Left lung (tissue), 10 donors: Measurements from ENCODE around the gene WDR20. TPM values are rescaled to one million over a fixed set of nuclear protein-coding genes. Genes with fewer than 3 reads are reported as not detected.
"Not testable (repeated sequence)": the region's sequence is repeated elsewhere in the genome, so short reads cannot be mapped to it uniquely, and the experiment has no call there.

ENCODE experiments used
- ATAC-seq: fragments of 200-7000 bp; cut with Tn5 transposase; one replicate; pipeline ENCODE4 v1.9.1; 2020; ENCODE audit warnings: moderate library complexity
- DNase-seq, 4 donors: peaks; one replicate each; pipeline ENCODE4 v3.0.0-alpha.2; 2013 to 2020
- H3K27ac ChIP-seq, 2 donors: fragments of 200-600 bp; sonication (generic) in 1 of 2; one replicate each; pipeline versions ENCODE4 v1.5.0 to v1.8.0; 2020 to 2021
- H3K27me3 ChIP-seq, 2 donors: fragments of 200-600 bp; sonication (generic) in 1 of 2; one replicate each; pipeline versions ENCODE4 v1.5.0 to v1.8.0; 2020 to 2021
- H3K36me3 ChIP-seq, 2 donors: fragments of 200-600 bp; sonication (generic) in 1 of 2; one replicate each; pipeline versions ENCODE4 v1.5.0 to v1.8.0; 2020 to 2021
- H3K4me1 ChIP-seq, 2 donors: fragments of 200-600 bp; one replicate each; pipeline ENCODE4 v1.8.0; 2021
- H3K4me3 ChIP-seq, 2 donors: fragments of 200-600 bp; sonication (generic) in 1 of 2; one replicate each; pipeline versions ENCODE4 v1.5.0 to v1.8.0; 2020 to 2021; ENCODE audit warnings: mild to moderate bottlenecking in 1 of 2
- H3K9me3 ChIP-seq, 2 donors: fragments of 200-600 bp; sonication (generic) in 1 of 2; one replicate each; pipeline versions ENCODE4 v1.5.0 to v1.8.0; 2020 to 2021
- intact Hi-C, 2 donors: fragments of 100-400 bp; cut with DNase I; formaldehyde crosslinking; loops; one replicate each; pipeline versions ENCODE4 v1.11.2 to v1.14.2; 2022
- polyA plus RNA-seq, 6 donors: library from polyadenylated mRNA; unstranded; fragments of 120-200 nt; gene quantifications; one replicate each; pipeline ENCODE4 v1.2.1, GENCODE V29; 2013; ENCODE audit not compliant: insufficient read length in 6 of 6
- total RNA-seq, 2 donors: library from RNA; stranded (reverse); fragmentation: NEBNext Ultra II Directional; extraction: Animal tissue kit (Norgen Biotek cat#: 25700); gene quantifications; one replicate each; pipeline ENCODE4 v1.2.1, GENCODE V29; 2021
- TF ChIP-seq, protein P1 (sequence below), 2 donors: fragments of 200-600 bp; sonication (generic) in 1 of 2; IDR thresholded peaks; one replicate each; pipeline versions ENCODE4 v1.5.0 to v1.8.0; 2021; ENCODE audit warnings: antibody characterized with exemption in 2 of 2
- donor health status: DM: no; HTN: yes; CAD: no.
- donor health status: DM: no; HTN: no; CAD: no.

The WDR20 gene
- total and polyA plus RNA-seq, 8 donors, result 22.4 to 28.4 (median 26.2) TPM

DNA sequence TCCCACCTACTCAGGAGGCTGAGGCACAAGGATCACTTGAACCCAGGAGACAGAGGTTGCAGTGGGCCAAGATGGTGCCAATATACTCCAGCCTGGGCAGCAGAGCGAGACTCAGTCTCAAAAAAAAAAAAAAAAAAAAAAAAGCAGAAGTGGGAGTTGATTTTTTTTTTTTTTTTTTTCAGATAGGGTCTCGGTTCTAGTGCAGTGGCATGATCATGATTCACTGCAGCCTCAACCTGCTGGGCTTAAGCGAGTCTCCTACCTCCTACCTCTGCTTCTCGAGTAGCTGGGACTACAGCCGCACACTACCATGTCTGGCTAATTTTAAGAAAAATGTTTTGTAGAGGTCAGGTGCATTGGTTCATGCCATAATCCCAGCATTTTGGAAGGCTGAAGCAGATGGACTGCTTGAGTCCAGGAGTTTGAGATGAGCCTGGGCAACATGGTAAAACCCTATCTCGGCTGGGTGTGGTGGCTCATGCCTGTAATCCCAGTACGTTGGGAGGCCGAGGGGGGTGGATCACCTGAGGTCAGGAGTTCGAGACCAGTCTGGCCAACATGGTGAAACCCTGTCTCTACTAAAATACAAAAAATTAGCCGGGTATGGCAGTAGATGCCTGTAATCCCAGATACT, 36.5 kb upstream of the WDR20 start:
- H3K4me3 ChIP-seq, result no peak overlapping the region
- H3K36me3 ChIP-seq, result no peaks in the 10 kb centered on the region
- peaks cover 0 to 10% of the 10 kb centered on the region in 2 donors for H3K4me1 ChIP-seq
- ATAC-seq, result no peak
- H3K27me3 ChIP-seq, result no peaks in the 10 kb centered on the region
- no peak overlapping the region for H3K27ac ChIP-seq
- TF ChIP-seq, protein P1, sequence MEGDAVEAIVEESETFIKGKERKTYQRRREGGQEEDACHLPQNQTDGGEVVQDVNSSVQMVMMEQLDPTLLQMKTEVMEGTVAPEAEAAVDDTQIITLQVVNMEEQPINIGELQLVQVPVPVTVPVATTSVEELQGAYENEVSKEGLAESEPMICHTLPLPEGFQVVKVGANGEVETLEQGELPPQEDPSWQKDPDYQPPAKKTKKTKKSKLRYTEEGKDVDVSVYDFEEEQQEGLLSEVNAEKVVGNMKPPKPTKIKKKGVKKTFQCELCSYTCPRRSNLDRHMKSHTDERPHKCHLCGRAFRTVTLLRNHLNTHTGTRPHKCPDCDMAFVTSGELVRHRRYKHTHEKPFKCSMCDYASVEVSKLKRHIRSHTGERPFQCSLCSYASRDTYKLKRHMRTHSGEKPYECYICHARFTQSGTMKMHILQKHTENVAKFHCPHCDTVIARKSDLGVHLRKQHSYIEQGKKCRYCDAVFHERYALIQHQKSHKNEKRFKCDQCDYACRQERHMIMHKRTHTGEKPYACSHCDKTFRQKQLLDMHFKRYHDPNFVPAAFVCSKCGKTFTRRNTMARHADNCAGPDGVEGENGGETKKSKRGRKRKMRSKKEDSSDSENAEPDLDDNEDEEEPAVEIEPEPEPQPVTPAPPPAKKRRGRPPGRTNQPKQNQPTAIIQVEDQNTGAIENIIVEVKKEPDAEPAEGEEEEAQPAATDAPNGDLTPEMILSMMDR (IDR thresholded peaks at IDR 0.05), result no peak
- DNase-seq, result no peak
- no peaks in the 10 kb centered on the region for H3K9me3 ChIP-seq
- intact Hi-C loops, result no loop called here

DNA sequence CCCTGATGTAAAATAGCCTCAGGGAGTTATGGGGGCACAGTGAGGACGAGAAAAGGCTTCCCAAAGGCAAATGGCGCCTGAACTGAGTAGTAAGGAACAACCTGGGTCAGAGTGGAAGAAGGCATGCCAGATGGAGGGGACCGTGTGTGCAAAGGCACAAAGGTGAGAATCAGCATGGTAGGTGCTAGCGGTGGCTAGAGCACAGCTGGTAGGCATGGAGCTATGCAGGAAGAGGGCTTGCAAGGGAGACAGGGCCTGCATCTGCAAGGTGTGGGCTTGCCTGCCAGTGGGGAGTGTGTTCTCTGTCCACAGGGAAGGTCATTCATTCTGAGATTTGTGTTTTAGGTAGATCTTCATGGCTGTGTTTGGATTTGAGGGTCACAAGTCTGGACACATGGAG, 34.3 kb upstream of the WDR20 start:
- DNase-seq, result no peak
- intact Hi-C loops, result no loop called here
- H3K9me3 ChIP-seq, result no peaks in the 10 kb centered on the region
- H3K36me3 ChIP-seq, result no peaks in the 10 kb centered on the region
- H3K27me3 ChIP-seq, result no peaks in the 10 kb centered on the region
- no peak overlapping the region for H3K27ac ChIP-seq
- ATAC-seq, result no peak
- TF ChIP-seq, protein P1 (IDR thresholded peaks at IDR 0.05), result no peak
- H3K4me3 ChIP-seq, result no peak overlapping the region
- H3K4me1 ChIP-seq, result peaks cover 0 to 10% of the 10 kb centered on the region in 2 donors

DNA sequence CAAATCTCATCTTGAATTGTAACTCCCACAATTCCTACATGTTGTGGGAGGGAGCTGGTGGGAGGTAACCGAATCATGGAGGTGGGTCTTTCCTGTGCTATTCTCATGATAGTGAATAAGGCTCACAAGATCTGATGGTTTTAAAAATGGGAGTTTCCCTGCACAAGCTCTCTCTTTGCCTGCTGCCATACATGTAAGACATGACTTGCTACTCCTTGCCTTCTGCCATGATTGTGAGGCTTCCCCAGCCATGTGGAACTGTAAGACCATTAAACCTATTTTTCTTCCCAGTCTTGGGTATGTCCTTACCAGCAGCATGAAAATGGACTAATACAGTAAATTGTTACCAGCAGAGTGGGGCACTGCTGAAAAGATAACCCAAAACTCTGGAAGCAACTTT, 30.4 kb upstream of the WDR20 start:
- H3K27ac ChIP-seq, H3K4me1 ChIP-seq, H3K36me3 ChIP-seq, intact Hi-C loops, H3K4me3 ChIP-seq, DNase-seq, H3K9me3 ChIP-seq, H3K27me3 ChIP-seq, ATAC-seq: not testable (repeated sequence)

DNA sequence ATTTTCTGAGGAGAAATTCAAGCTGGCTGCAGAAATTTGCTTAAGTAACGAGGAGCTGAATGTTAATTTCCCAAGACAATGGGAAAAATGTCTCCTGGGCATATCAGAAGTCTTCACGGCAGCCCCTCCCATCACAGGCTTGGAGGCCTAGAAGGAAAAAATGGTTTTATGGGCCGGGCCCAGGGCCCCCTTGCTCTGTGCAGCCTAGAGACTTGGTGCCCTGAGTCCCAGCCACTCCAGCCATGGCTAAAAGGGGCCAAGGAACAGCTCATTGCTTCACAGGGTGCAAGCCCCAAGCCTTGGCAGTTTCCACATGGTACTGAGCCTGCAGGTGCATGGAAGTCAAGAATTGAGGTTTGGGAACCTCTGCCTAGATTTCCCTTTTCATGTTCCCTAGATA, 28.6 kb upstream of the WDR20 start:
- Histone ChIP-seq H3K4me1 (peaks cover 0 to 8% of the 10 kb centered on the region in 2 donors), H3K4me3 (no peak overlapping the region), H3K9me3 (peaks cover 0 to 3% of the 10 kb centered on the region in 2 donors), H3K36me3 (no peaks in the 10 kb centered on the region), H3K27me3 (no peaks in the 10 kb centered on the region), H3K27ac (no peak overlapping the region)
- ATAC-seq, result no peak
- no peak for DNase-seq
- TF ChIP-seq, protein P1 (IDR thresholded peaks at IDR 0.05), result no peak
- intact Hi-C loops, result no loop called here

DNA sequence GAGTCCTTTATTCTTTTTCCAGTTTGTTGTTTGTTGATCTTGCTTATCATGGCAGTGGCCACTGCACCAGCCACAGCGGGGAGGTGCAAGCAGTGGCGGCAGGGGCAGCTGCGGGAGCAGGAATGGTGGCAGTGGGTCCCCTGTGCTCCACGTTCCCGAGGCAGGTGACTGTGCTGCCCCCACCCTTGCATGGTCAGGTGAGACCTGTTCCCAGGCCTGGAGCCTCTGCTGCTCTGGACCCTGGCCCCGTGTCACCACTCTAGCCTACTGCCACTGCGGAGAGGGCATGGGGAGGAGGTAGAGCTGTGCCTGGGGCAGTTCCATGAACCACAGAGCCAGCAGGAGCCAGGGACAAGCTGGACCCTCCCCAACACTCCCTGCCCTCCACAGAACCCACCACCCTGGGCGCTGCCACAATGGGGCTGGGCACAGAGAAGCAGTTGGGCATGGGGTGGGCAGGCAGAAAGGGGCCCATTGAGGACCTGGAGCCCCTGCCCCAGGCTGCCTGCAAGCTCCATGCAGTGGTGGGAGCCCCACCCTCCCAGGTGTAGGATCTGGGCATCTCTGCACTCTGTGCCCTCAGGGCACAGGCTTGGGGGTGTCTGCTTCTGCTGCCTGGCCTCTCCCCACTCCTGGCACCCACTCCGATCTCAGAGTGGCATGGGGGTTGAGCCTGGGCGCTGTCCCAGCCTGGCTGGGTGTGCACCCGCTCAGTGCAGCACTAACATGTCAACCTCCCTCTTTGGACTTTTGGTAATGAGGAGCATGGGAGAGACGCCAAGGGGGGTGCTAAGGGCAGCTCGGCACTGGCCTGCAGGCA, 23.1 kb upstream of the WDR20 start:
- H3K4me1 ChIP-seq, result no peaks in the 10 kb centered on the region
- intact Hi-C loops, result no loop called here
- TF ChIP-seq, protein P1 (IDR thresholded peaks at IDR 0.05), result no peak
- no peaks in the 10 kb centered on the region for H3K27me3 ChIP-seq
- no peak overlapping the region for H3K27ac ChIP-seq
- H3K9me3 ChIP-seq, result peaks cover 0 to 10% of the 10 kb centered on the region in 2 donors
- no peak for DNase-seq
- no peak overlapping the region for H3K4me3 ChIP-seq
- ATAC-seq, result no peak
- H3K36me3 ChIP-seq, result no peaks in the 10 kb centered on the region
